ENCODE measurements around the gene SPOCK1. TPM values are rescaled to one million over a fixed set of nuclear protein-coding genes. Genes with fewer than 3 reads are reported as not detected.
"Not testable (repeated sequence)": the region's sequence is repeated elsewhere in the genome, so short reads cannot be mapped to it uniquely, and the experiment has no call there.

Gene SPOCK1
- total and polyA plus RNA-seq, 7 experiments from 2014 or later, result 2.8 TPM; not detected in 6

GRCh38 chr5:137503456-137503855 is 4.3 kb upstream of the SPOCK1 start:
- no peaks in the 10 kb centered on the region for H3K36me3 Mint-ChIP-seq
- H3K27ac ChIP-seq (ENCODE audit: low read depth, low read length), result no peak overlapping the region
- no peaks in the 10 kb centered on the region for H3K27me3 ChIP-seq (ENCODE audit: control insufficient read depth in 2 of 2, insufficient read depth in 2 of 2, low read length in 2 of 2)
- DNase-seq (no peak), ATAC-seq (no peak)
- H3K4me1 ChIP-seq (ENCODE audit: control insufficient read depth in 2 of 2, insufficient read depth in 2 of 2, low read length in 2 of 2), result no peaks in the 10 kb centered on the region
- H3K27me3 Mint-ChIP-seq, result peaks cover 1 to 34% (median 18%) of the 10 kb centered on the region in 5 donors
- ChIA-PET POLR2A (no interaction called here), CTCF (no interaction called here)
- no peak overlapping the region for H3K4me3 ChIP-seq (ENCODE audit: low read length)
- no peaks in the 10 kb centered on the region for H3K4me1 Mint-ChIP-seq
- intact Hi-C loops (cut with micrococcal nuclease), result no loop called here
- no peaks in the 10 kb centered on the region for H3K36me3 ChIP-seq (ENCODE audit: control insufficient read depth in 2 of 3, insufficient read depth in 3 of 3, low read length in 3 of 3)
- H3K27ac Mint-ChIP-seq, result no peak overlapping the region
- H3K9me3 ChIP-seq (ENCODE audit: control insufficient read depth in 2 of 3, low read length in 3 of 3), result no peaks in the 10 kb centered on the region
- H3K4me3 Mint-ChIP-seq, result no peak overlapping the region
- peaks cover 0 to 3% (median 0%) of the 10 kb centered on the region in 11 donors for H3K9me3 Mint-ChIP-seq

- Histone ChIP-seq H3K9me3 (ENCODE audit: control insufficient read depth in 2 of 3, low read length in 3 of 3) (no peaks in the 10 kb centered on the region), H3K27ac (ENCODE audit: low read depth, low read length) (no peak overlapping the region), H3K27me3 (ENCODE audit: control insufficient read depth in 2 of 2, insufficient read depth in 2 of 2, low read length in 2 of 2) (no peaks in the 10 kb centered on the region), H3K4me1 (ENCODE audit: control insufficient read depth in 2 of 2, insufficient read depth in 2 of 2, low read length in 2 of 2) (no peaks in the 10 kb centered on the region), H3K36me3 (ENCODE audit: control insufficient read depth in 2 of 3, insufficient read depth in 3 of 3, low read length in 3 of 3) (no peaks in the 10 kb centered on the region), H3K4me3 (ENCODE audit: low read length) (no peak overlapping the region)
- peaks cover 0 to 3% (median 0%) of the 10 kb centered on the region in 11 donors for H3K9me3 Mint-ChIP-seq
- no peak overlapping the region for H3K27ac Mint-ChIP-seq
- DNase-seq, result no peak
- no peak for ATAC-seq
- ChIA-PET CTCF (no interaction called here), POLR2A (no interaction called here)
- no peak overlapping the region for H3K4me3 Mint-ChIP-seq
- H3K36me3 Mint-ChIP-seq, result no peaks in the 10 kb centered on the region
- H3K27me3 Mint-ChIP-seq, result peaks cover 8 to 30% (median 16%) of the 10 kb centered on the region in 5 donors
- intact Hi-C loops (cut with micrococcal nuclease), result no loop called here
- H3K4me1 Mint-ChIP-seq, result no peaks in the 10 kb centered on the region
Measured at GRCh38 chr5:137502632-137503031, 3.5 kb upstream of the SPOCK1 start.

- POLR2A ChIA-PET, result no interaction called here
- H3K36me3 ChIP-seq (ENCODE audit: control insufficient read depth in 2 of 3, insufficient read depth in 3 of 3, low read length in 3 of 3), result no peaks in the 10 kb centered on the region
- H3K27me3 ChIP-seq (ENCODE audit: control insufficient read depth in 2 of 2, insufficient read depth in 2 of 2, low read length in 2 of 2), result no peaks in the 10 kb centered on the region
- Mint-ChIP-seq H3K27ac (no peak overlapping the region), H3K4me1 (no peaks in the 10 kb centered on the region), H3K36me3 (no peaks in the 10 kb centered on the region), H3K9me3 (peaks cover 0 to 3% (median 0%) of the 10 kb centered on the region in 11 donors), H3K27me3 (peaks cover 15 to 32% (median 20%) of the 10 kb centered on the region in 5 donors), H3K4me3 (no peak overlapping the region)
- ATAC-seq, result no peak
- no peaks in the 10 kb centered on the region for H3K4me1 ChIP-seq (ENCODE audit: control insufficient read depth in 2 of 2, insufficient read depth in 2 of 2, low read length in 2 of 2)
- H3K9me3 ChIP-seq (ENCODE audit: control insufficient read depth in 2 of 3, low read length in 3 of 3), result no peaks in the 10 kb centered on the region
- no peak overlapping the region for H3K4me3 ChIP-seq (ENCODE audit: low read length)
- CTCF ChIA-PET, result no interaction called here
- DNase-seq, result no peak
- H3K27ac ChIP-seq (ENCODE audit: low read depth, low read length), result no peak overlapping the region
- intact Hi-C loops (cut with micrococcal nuclease), result no loop called here
Measured at GRCh38 chr5:137501846-137502406, 2.8 kb upstream of the SPOCK1 start.

GRCh38 chr5:137501226-137501625 is 2.1 kb upstream of the SPOCK1 start:
- no peaks in the 10 kb centered on the region for H3K4me1 ChIP-seq (ENCODE audit: control insufficient read depth in 2 of 2, insufficient read depth in 2 of 2, low read length in 2 of 2)
- ChIA-PET CTCF (no interaction called here), POLR2A (no interaction called here)
- no peaks in the 10 kb centered on the region for H3K4me1 Mint-ChIP-seq
- peaks cover 0 to 3% (median 0%) of the 10 kb centered on the region in 11 donors for H3K9me3 Mint-ChIP-seq
- no peaks in the 10 kb centered on the region for H3K36me3 ChIP-seq (ENCODE audit: control insufficient read depth in 2 of 3, insufficient read depth in 3 of 3, low read length in 3 of 3)
- no peaks in the 10 kb centered on the region for H3K36me3 Mint-ChIP-seq
- H3K27ac ChIP-seq (ENCODE audit: low read depth, low read length), result no peak overlapping the region
- no peak overlapping the region for H3K4me3 ChIP-seq (ENCODE audit: low read length)
- no peaks in the 10 kb centered on the region for H3K27me3 ChIP-seq (ENCODE audit: control insufficient read depth in 2 of 2, insufficient read depth in 2 of 2, low read length in 2 of 2)
- no peak overlapping the region for H3K4me3 Mint-ChIP-seq
- H3K9me3 ChIP-seq (ENCODE audit: control insufficient read depth in 2 of 3, low read length in 3 of 3), result no peaks in the 10 kb centered on the region
- intact Hi-C loops (cut with micrococcal nuclease), result no loop called here
- H3K27ac Mint-ChIP-seq, result no peak overlapping the region
- ATAC-seq (no peak), DNase-seq (no peak)
- peaks cover 22 to 32% (median 27%) of the 10 kb centered on the region in 5 donors for H3K27me3 Mint-ChIP-seq

- H3K9me3 Mint-ChIP-seq, result peaks cover 0 to 3% (median 0%) of the 10 kb centered on the region in 11 donors
- no peak overlapping the region for H3K27ac ChIP-seq (ENCODE audit: low read depth, low read length)
- H3K27me3 ChIP-seq (ENCODE audit: control insufficient read depth in 2 of 2, insufficient read depth in 2 of 2, low read length in 2 of 2), result no peaks in the 10 kb centered on the region
- H3K4me3 Mint-ChIP-seq, result no peak overlapping the region
- H3K27ac Mint-ChIP-seq, result peak overlapping the region in 1 of 9 donors; percentile 20
- H3K4me3 ChIP-seq (ENCODE audit: low read length), result no peak overlapping the region
- no peaks in the 10 kb centered on the region for H3K9me3 ChIP-seq (ENCODE audit: control insufficient read depth in 2 of 3, low read length in 3 of 3)
- no peaks in the 10 kb centered on the region for H3K36me3 Mint-ChIP-seq
- POLR2A ChIA-PET, result no interaction called here
- intact Hi-C loops (cut with micrococcal nuclease), result no loop called here
- H3K4me1 ChIP-seq (ENCODE audit: control insufficient read depth in 2 of 2, insufficient read depth in 2 of 2, low read length in 2 of 2), result no peaks in the 10 kb centered on the region
- ATAC-seq, result no peak
- DNase-seq, result no peak
- peaks cover 25 to 31% (median 28%) of the 10 kb centered on the region in 5 donors for H3K27me3 Mint-ChIP-seq
- CTCF ChIA-PET, result no interaction called here
- no peaks in the 10 kb centered on the region for H3K4me1 Mint-ChIP-seq
- H3K36me3 ChIP-seq (ENCODE audit: control insufficient read depth in 2 of 3, insufficient read depth in 3 of 3, low read length in 3 of 3), result no peaks in the 10 kb centered on the region
Measured at GRCh38 chr5:137500615-137501225, 1.6 kb upstream of the SPOCK1 start.

GRCh38 chr5:137499506-137499847 is 351 bp upstream of the SPOCK1 start:
- H3K27ac ChIP-seq (ENCODE audit: low read depth, low read length); H3K9me3 Mint-ChIP-seq; H3K4me1 Mint-ChIP-seq; CTCF ChIA-PET; H3K4me3 Mint-ChIP-seq; H3K36me3 Mint-ChIP-seq; intact Hi-C loops (cut with micrococcal nuclease); DNase-seq; H3K4me3 ChIP-seq (ENCODE audit: low read length); H3K27ac Mint-ChIP-seq; POLR2A ChIA-PET; H3K4me1 ChIP-seq (ENCODE audit: control insufficient read depth in 2 of 2, insufficient read depth in 2 of 2, low read length in 2 of 2); H3K27me3 ChIP-seq (ENCODE audit: control insufficient read depth in 2 of 2, insufficient read depth in 2 of 2, low read length in 2 of 2); ATAC-seq; H3K36me3 ChIP-seq (ENCODE audit: control insufficient read depth in 2 of 3, insufficient read depth in 3 of 3, low read length in 3 of 3); H3K9me3 ChIP-seq (ENCODE audit: control insufficient read depth in 2 of 3, low read length in 3 of 3): not testable (repeated sequence)
- H3K27me3 Mint-ChIP-seq, result peaks cover 20 to 33% (median 23%) of the 10 kb centered on the region in 5 donors

GRCh38 chr5:137498301-137498735 is 808 bp downstream of the SPOCK1 start:
- intact Hi-C loops (cut with micrococcal nuclease), result no loop called here
- ChIA-PET POLR2A (no interaction called here), CTCF (no interaction called here)
- H3K27me3 Mint-ChIP-seq, result peaks cover 20 to 33% (median 31%) of the 10 kb centered on the region in 5 donors
- Histone ChIP-seq H3K27ac (ENCODE audit: low read depth, low read length) (no peak overlapping the region), H3K27me3 (ENCODE audit: control insufficient read depth in 2 of 2, insufficient read depth in 2 of 2, low read length in 2 of 2) (no peaks in the 10 kb centered on the region), H3K36me3 (ENCODE audit: control insufficient read depth in 2 of 3, insufficient read depth in 3 of 3, low read length in 3 of 3) (no peaks in the 10 kb centered on the region), H3K4me1 (ENCODE audit: control insufficient read depth in 2 of 2, insufficient read depth in 2 of 2, low read length in 2 of 2) (no peaks in the 10 kb centered on the region), H3K4me3 (ENCODE audit: low read length) (no peak overlapping the region), H3K9me3 (ENCODE audit: control insufficient read depth in 2 of 3, low read length in 3 of 3) (no peaks in the 10 kb centered on the region)
- H3K36me3 Mint-ChIP-seq, result no peaks in the 10 kb centered on the region
- ATAC-seq, result no peak
- H3K9me3 Mint-ChIP-seq, result no peaks in the 10 kb centered on the region
- DNase-seq, result no peak
- no peaks in the 10 kb centered on the region for H3K4me1 Mint-ChIP-seq
- peak overlapping the region in 1 of 10 donors; percentile 43 for H3K4me3 Mint-ChIP-seq
- H3K27ac Mint-ChIP-seq, result no peak overlapping the region

Data from naive thymus-derived CD4-positive, alpha-beta T cell (primary cell).